ENCODE measurements around the gene PPT1.
A peak's percentile ranks its signal among the peaks of the same experiment; 100 is the strongest.

The PPT1 gene

DNA sequence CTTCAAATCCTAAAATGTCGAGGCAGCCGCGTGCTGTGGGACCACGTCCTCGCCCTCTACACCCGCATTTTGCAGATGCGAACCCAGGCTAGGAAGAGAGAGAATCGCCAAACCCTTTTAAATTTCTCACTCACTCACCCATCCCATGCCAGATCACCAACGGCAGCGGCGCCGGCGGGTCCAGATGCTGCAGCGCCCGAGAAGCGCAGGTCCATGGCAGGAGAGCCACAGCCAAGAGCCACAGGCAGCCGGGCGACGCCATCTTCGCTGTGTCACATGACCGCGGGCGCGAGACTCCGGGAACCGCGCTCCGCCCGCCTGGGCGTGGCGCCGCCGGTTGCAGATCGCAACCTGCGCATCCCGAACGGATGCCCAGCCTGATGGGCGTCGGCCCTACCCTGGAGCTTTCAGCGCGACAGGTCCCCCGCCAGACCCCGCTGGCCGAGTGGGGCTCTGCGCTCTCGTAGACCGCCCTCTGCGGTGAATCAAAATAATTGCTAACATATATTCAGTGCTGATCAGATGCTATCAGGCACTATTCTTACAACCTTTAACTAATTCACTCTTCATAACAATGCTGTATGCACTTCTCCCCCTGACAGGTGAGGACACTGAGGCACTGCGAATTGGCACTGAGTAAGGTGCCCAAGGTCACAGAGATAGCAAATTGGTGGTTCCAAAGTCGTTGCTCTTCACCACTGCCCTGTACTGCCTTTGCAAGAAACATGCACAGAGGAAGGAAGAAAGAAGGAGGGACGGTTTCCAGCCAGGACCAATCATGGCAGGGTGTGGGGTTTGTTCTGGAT is at the start of gene PPT1:
PPT1 (minus strand) TSS at position 276 of the 806 bp plus-strand sequence; CDS start at position 262, 14 bp downstream.
- peak; percentile 68 for DNase-seq

DNA sequence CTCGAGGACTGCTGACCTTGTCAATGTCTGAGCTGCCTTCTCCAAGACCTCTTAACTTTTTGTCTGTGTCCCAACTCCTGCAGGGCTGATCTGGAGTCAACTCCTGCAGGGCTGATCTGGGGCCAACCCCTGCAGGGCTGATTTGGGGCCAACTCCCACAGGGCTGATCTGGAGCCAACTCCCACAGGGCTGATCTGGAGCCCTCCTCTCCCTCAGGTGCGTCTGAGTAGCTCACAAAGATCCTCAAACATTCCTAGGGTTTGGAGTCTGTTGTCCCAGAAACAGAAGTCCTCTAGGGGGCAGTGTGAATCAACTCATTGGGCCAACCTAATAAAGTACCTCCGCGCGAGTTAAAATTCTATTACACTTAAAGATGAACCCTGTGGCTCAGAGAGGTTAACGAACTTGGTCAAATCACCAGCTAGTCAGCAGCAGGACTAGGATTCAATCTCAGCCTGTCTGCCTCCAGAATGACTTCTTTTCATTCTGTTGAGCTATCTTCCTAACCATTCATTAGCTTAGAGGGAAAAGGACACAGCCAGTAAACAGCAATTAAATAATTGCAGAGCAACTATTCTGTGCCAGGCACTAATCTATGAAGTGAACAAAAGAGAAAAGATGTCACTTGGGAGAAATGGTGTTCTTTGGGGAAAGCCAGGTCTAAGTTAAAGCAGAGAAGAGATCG is 47.0 kb upstream of the PPT1 start:
- DNase-seq = peak; percentile 60

DNA sequence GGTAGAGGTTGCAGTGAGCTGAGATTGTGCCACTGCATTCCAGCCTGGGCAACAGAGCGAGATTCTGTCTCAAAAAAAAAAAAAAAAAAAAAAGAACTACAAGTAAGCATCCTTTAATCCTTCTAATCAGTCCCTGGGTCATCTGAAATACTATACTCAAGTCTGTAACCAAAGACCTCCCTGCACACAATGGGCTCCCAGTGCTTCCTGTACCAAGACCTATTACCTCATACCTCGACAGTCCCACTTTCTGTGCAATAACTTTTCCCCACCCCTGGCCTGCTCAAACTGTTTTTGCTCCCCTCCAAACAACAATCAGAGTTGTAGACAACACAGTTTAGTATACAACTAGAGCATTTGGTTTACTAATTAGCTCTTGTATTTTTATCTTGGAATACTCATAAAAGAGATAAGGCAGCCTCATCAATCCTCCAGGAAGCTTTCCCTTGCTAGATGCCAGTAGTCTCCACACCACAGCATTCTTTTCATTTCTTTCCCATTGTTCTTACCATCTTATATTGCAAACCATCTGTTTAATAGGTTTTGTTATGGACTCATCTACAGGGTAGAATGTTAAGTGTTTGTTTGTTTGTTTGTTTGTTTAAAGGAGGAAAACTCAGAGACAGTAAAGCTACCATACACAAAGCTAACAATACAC is 45.0 kb upstream of the PPT1 start:
- DNase-seq = peak; percentile 64

DNA sequence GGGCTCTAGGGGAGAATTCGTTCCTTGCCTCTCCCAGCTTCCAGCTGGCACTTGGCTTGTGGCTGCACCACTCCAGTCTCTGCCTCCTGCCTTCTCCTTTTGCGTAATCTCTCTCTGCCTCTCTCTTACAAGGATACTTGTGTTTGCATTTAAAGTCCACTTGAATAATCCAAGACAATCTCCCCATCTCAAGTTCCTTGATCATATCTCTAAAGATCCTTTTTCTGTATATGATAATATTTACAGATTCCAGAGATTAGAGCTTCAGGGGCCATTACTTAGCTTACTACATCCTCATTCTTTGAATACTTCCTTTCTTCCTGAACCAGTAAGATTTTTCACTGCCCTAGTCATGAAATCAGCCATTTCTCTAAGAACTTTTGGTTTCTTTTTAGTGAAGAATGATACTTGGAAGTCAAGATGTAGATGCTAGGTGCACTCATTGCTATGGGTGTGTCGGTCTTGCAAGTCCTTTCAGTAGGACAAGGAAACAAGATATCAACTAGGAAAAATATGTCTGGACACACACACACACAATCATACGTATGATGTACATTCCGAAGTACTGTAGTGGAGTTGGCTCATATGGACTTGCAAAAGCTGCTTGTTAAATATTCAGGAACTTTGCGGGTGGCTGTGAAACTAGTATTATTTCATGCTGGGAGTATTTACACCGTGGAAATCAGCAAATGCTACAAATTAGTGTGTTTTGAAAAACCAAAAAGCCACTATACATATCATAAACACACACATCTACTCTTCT is 43.3 kb upstream of the PPT1 start:
- DNase-seq = peak; percentile 42

DNA sequence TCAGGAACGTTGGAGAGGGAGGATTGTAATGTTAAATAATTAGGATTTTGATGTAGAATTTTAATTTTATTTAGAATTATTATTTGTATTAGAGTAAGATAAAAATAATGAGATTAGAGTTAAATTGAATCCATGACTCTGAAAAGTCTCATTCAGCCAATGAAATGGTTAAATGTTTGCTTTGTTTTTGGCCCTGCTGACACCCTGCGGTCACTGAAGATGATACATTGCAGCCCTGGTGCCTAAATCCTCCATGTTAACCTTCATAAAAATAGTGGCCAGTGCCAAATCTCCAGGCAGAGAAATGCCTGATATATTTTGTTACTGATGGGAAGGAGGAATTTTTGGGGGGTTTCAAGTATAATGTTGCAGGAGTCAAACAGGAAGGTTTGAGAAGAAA is 36.8 kb upstream of the PPT1 start:
- DNase-seq = no peak

DNA sequence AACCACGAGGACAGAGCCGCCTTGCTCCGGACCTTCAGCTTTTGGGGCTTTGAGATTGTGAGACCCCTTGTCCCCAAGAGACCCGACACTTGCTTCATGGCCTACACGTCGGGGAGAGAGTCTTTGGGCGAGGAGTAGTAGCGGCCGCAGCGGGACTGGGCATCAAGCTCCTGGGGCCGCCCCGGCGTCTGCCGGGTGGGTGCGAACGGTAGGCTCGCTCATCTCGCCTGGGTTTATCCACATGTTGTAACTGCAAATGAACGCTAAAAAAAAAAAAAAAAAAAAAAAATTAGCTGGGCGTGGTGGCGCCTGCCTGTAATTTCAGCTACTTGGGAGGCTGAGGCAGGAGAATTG is 36.2 kb upstream of the PPT1 start:
- no peak for DNase-seq

DNA sequence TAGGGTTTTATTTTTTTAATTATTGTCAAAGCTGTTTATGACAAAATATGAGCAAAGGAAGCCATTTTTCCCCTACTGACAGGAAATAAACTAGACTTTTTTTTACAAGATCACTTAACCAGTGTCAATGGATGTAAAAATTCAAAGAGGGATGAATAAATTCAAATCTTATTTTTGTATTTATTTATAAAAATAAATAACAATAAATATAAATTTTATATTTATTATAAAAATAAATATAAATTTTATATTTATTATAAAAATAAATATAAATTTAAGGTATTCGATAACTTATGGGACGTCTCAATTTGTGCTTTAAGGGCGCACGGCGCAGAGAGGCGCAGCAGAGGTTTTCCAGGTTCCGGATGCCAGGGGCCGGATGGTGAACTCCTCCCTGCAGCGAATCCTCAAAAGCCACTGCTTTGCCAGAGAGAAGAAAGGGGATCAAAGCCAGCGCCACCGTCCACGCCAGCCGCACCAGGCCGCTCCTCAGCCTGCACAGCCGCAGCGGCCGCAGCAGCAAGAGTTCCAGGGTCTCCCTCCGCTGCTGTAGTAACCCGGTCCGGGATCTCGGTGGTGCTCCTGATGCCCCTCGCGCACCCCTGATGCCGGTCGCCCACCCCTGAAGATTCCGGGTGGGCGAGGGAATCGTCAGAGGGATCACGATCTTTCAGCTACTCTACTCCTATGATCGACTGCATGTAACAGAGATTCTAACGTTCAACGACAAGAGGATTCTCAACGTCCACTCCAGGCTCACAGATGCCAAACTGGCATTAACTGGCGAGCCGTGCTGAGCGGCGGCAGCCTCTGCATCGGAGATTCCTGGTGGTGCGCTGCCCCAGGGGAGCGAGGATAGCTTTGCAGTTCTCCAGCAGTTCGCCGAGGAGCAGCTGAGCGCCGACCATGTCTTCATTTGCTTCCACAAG is 35.6 kb upstream of the PPT1 start:
- no peak for DNase-seq

DNA sequence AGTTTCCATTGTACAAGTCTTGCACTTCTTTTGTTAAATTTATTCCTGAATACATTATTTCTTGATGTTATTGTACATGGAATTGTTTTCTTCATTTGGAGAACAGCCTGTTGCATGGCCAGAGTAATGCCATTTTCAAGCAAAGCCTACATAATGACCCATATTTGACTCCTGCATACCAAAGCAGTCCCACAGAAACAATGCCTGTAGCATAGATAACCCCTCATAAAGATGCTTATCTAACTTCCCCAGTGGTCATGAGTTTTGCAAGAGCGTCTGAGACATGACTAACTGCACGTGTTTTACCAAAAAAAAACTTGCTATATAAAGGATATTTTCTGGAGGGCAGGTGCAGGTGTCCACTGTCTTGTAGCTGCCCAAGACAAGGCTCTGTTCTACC is 33.8 kb upstream of the PPT1 start:
- DNase-seq = peak; percentile 14

DNA sequence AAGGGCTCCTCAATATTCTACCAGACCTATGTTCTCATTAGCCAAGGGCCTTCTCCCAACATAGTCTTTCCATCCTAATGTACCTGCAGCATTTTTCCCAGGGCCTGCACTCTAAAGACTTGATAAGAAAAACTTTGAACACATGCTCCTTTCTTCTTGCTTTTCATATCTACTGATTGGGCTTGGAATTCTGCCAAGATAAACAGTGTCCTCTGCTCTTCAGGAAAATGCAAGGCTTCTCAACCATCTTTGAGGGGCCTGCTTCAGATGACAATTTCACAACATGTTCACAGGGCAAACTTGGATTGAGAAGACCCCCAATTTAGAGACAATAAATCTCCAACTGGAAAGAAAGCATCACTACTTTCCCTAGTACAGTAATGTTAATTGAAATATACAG is 25.8 kb upstream of the PPT1 start:
- no peak for DNase-seq

DNA sequence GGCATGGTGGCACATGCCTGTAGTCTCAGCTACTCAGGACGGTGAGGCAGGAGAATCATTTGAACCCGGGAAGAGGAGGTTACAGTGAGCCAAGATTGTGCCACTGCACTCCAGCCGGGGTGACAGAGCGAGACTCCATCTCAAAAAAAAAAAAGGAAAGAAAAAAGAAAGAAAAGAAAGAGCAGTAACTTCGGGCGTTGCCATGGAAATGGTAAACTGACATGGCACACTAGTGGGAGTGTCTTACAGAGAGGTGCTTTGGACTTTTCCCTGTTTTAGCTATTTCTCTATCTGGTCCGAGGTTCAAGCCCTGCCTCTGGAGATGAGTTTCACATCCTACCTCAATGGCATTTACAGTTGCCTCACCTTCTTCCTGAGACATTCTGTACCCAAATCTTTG is 23.1 kb upstream of the PPT1 start:
- DNase-seq = no peak

DNA sequence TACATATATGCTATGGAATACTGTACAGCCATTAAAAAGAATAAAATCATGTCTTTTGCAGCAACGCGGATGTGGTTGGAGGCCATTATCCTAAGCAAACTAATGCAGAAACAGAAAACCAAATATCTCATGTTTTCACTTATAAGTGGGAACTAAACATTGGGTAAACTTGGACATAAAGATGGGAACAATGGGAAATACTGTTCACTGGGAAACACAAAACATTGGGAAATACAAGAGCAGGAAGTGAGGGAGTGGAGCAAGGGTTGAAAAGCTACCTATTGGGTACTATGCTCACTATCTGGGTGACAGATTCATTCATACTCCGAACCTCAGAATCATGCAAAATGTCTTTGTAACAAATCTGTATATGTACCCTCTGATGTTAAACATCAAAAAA is 17.3 kb upstream of the PPT1 start:
- no peak for DNase-seq

DNA sequence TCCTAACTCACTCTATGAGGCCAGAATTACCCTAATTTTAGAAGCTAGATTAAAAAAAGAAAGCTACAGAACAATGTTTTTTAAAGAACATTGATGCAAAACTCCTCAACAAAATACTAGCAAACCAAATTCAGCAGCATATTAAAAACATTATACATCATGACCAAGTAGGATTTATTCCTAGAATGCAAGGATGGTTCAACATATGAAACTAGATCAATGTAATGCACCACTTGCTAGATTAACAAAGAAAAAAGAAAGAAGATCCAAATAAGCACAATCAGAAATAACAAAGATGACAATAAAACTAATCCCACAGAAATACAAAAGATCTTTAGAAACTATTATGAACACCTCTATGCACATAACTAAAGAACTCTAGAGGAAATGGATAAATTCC is 13.3 kb upstream of the PPT1 start:
- DNase-seq = no peak

DNA sequence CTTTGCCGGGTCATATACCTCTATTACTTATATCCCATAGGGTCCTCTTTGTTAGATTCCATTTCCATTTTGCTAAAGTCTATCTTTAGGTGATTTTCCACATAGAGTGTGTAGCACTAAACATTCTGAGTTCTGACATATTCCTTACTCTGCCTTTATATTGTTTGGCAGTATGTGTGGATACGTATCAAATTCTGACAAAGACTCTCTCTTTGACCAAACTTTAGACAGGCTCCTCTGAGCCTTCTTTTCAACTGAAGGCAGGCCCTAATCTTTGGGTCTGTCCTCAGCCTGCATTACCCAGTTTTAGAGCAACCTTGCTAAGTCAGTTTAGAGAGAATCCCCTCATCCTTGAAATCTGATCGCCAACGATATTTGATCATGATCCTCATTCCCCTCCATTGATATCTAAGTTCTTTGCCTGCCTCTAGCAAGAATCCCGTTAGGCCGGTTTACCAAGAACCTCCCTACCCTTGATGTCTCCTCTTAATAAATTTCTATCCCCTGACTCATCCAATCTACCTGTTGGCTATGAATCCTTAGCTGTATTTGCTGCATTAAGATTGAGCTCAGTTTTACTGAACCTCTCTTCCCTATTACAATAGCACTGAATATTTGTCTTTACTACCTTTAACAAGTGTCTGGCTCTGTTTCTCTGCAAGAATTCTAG is 10.4 kb upstream of the PPT1 start:
- DNase-seq = no peak

DNA sequence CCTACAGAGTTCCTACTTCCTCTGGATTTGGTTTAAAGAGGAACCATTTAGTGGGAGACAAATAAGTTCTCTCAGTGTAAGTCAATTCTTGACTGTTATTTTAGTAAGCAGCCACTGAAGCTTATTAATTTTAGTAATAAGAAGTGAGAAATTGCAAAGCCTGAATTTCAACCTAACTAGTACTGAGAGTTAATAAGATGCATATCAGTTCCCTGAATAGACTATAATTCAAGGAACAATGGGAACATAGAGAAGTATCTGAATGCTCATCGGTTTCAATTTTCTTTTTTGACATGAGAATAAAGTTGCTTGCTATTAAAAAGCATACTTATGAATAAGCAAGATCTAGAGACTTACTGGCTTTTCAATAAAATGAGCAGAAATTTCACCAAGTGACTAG is 8.0 kb upstream of the PPT1 start:
- no peak for DNase-seq

DNA sequence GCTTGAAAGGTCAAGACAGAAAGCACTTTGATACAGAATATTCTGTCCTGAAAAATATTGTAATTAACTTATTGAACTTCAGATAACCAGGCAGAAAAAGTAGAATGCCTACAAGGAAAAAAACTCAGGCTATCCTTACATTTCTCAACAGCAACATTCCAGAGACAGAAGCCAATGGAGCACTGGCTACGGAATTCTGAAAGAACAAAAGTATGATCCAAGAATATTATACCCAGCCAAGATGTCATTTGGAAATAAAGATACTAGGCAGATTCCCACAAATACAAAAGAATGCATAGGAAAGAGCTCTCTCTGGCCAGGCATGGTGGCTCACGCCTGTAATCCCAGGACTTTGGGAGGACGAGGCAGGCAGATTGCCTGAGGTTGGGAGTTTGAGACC is 5.8 kb upstream of the PPT1 start:
- DNase-seq = no peak

DNA sequence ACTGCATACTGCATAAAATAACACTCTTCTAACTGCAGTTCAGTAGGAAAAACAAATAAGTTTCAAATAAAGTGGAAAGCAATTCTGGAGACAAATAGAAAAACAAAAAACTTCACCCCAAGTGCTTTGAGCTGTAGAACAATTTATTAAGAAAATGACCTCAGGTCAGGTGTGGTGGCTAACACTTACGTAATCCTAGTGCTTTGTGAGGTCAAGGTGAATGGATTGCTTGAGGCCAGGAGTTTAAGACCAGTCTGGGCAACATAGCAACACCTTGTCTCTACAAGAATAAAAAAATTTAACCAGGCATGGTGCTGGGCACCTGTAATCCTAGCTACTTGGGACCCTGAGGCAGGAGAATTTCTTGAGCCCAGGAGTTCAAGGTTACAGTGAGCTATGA is 5.0 kb upstream of the PPT1 start:
- no peak for DNase-seq

DNA sequence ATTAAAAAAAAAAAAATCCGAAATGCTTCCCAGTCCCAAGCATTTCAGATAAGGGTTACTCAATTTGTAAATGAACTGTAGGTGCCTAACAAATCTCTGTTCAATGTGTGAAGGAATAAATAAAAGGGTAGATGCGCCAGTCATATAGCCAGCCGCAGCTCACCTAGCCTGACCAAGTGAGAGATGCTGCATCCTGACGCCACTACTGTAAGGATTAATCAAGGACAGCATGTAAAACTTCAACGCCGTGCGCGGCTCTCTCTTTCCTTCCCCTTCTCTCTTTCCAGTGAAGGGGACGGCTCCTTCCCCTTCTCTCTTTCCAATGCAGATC is 441 bp downstream of the PPT1 start:
- DNase-seq = no peak

DNA sequence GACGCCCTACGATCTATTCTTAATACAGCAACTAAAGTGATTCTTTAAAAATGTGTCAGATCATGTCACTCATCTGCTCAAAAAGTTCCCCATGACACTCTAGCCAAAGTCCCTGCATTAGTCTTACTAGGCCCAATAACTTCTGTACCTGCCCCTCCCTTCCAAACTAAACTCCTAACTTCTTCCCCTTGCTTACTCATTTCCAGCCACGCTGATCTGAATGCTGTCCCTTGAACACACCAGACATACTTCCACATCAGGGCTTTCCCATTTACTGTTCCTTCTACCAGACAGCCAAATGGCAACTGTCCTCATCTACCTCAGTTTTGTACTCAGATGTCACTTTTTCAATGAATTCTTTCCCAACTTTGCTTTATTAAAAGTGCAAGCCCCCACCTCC is 1.2 kb downstream of the PPT1 start:
- no peak for DNase-seq

DNA sequence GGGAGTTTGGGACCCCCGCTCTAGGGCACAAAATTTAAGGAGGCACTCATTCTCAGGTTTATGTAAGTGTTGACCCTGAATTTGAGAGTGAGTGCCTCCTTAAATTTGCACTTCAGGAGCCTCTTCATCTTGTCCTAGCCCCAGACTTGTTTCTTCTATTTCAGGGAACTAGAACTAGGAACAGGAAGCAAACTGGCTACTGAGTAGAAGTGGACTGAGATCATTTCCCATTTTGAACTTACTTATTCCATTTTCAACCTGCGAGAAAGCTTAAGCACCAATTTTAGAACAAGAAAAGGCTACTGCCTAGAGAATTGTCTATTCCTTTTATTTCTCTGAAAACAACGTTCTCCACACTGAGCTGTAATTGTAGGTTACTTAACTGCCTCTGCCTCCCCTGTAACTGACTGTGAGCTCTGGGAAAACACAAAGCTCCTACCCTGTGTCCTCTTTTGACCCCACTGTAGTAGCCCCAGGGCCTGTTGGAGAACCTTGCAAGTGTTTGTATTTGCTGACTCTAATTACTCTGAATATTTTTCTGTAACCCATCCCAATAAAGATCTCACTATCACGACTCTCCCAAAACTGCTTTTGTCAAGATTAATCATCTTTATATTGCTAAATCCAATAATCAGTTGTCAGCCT is 2.5 kb downstream of the PPT1 start:
- DNase-seq = no peak

DNA sequence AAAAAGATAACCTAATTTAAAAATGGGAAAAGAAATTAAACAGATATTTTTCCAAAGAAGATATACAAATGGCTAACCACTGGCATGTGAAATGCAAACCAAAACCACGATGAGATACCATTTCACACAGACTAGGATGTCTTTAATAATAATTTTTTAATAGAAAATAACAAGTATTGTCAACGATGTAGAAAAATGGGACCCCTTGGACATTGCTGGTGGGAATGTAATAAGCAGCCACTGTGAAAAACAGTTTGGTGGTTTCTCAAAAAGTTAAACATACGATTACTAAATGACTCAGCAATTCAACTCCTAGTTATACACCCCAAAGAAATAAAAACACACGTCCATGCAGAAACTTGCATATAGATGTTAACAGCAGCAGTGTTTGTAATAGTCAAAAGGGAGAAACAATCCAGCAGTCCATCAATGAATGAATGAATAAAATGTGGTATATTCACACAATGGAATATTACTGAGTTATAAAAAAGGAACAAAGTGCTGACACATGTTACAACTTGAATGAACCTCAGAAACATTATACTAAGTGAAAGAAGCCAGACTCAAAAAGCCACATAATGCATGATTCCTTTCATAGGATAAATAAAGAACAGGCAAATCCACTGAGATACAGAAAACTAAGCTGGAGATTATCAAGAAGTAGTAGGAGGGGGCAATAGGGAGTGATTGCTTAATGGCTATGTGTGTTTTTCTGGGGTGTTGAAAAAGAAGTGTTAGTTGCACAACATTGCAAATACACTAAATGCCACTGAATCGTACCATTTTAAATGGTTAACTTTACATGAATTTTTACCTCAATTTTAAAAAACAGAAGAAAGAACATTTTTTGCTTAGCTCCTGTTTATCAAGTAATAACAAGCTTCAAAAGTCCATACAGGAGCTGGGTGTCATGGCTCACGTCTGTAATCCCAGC is 4.1 kb downstream of the PPT1 start:
- no peak for DNase-seq
